ENCODE results near the gene VWA8. TPM values are rescaled to one million over a fixed set of nuclear protein-coding genes. Genes with fewer than 3 reads are reported as not detected.

The VWA8 gene
- total and polyA plus RNA-seq, 2 of the 13 experiments (the other 11 are each of a cell fraction or from before 2014, with no cell fraction given): 9.1 to 17.3 TPM

DNA sequence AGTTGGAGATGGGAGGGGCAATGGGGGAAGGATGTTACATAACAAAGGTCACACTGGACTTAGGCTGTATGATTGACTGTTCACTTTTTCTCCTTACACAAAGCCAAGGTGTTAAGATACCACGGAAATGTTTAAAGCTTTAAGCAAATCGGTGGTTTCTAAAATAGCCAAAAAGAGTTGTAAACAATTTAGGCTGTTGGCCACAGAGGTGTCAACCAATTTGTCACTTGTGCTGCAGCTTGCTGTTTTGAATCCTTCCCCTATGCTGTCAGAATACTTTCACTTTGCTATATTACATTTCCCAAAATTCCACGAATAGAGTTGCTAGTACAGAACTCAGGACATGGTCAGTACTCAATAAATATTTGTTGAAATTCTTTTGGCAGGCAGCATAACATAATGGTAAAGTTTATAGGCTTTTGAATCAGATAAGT is 149.3 kb downstream of the VWA8 start (continued):
- TF ChIP-seq, protein P1, sequence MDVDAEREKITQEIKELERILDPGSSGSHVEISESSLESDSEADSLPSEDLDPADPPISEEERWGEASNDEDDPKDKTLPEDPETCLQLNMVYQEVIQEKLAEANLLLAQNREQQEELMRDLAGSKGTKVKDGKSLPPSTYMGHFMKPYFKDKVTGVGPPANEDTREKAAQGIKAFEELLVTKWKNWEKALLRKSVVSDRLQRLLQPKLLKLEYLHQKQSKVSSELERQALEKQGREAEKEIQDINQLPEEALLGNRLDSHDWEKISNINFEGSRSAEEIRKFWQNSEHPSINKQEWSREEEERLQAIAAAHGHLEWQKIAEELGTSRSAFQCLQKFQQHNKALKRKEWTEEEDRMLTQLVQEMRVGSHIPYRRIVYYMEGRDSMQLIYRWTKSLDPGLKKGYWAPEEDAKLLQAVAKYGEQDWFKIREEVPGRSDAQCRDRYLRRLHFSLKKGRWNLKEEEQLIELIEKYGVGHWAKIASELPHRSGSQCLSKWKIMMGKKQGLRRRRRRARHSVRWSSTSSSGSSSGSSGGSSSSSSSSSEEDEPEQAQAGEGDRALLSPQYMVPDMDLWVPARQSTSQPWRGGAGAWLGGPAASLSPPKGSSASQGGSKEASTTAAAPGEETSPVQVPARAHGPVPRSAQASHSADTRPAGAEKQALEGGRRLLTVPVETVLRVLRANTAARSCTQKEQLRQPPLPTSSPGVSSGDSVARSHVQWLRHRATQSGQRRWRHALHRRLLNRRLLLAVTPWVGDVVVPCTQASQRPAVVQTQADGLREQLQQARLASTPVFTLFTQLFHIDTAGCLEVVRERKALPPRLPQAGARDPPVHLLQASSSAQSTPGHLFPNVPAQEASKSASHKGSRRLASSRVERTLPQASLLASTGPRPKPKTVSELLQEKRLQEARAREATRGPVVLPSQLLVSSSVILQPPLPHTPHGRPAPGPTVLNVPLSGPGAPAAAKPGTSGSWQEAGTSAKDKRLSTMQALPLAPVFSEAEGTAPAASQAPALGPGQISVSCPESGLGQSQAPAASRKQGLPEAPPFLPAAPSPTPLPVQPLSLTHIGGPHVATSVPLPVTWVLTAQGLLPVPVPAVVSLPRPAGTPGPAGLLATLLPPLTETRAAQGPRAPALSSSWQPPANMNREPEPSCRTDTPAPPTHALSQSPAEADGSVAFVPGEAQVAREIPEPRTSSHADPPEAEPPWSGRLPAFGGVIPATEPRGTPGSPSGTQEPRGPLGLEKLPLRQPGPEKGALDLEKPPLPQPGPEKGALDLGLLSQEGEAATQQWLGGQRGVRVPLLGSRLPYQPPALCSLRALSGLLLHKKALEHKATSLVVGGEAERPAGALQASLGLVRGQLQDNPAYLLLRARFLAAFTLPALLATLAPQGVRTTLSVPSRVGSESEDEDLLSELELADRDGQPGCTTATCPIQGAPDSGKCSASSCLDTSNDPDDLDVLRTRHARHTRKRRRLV (CRISPR knock-in tag; IDR thresholded peaks at IDR 0.05): no peak
- TF ChIP-seq ZNF354B (CRISPR knock-in tag; IDR thresholded peaks at IDR 0.05) (no peak), SATB2 (CRISPR knock-in tag; IDR thresholded peaks at IDR 0.05) (no peak), ZBTB7B (CRISPR knock-in tag; IDR thresholded peaks at IDR 0.05) (no peak), DNMT1 (CRISPR knock-in tag; IDR thresholded peaks at IDR 0.05) (no peak), ZNF614 (CRISPR knock-in tag; IDR thresholded peaks at IDR 0.05; ENCODE audit: borderline replicate concordance) (no peak)
- TF ChIP-seq, protein P2, sequence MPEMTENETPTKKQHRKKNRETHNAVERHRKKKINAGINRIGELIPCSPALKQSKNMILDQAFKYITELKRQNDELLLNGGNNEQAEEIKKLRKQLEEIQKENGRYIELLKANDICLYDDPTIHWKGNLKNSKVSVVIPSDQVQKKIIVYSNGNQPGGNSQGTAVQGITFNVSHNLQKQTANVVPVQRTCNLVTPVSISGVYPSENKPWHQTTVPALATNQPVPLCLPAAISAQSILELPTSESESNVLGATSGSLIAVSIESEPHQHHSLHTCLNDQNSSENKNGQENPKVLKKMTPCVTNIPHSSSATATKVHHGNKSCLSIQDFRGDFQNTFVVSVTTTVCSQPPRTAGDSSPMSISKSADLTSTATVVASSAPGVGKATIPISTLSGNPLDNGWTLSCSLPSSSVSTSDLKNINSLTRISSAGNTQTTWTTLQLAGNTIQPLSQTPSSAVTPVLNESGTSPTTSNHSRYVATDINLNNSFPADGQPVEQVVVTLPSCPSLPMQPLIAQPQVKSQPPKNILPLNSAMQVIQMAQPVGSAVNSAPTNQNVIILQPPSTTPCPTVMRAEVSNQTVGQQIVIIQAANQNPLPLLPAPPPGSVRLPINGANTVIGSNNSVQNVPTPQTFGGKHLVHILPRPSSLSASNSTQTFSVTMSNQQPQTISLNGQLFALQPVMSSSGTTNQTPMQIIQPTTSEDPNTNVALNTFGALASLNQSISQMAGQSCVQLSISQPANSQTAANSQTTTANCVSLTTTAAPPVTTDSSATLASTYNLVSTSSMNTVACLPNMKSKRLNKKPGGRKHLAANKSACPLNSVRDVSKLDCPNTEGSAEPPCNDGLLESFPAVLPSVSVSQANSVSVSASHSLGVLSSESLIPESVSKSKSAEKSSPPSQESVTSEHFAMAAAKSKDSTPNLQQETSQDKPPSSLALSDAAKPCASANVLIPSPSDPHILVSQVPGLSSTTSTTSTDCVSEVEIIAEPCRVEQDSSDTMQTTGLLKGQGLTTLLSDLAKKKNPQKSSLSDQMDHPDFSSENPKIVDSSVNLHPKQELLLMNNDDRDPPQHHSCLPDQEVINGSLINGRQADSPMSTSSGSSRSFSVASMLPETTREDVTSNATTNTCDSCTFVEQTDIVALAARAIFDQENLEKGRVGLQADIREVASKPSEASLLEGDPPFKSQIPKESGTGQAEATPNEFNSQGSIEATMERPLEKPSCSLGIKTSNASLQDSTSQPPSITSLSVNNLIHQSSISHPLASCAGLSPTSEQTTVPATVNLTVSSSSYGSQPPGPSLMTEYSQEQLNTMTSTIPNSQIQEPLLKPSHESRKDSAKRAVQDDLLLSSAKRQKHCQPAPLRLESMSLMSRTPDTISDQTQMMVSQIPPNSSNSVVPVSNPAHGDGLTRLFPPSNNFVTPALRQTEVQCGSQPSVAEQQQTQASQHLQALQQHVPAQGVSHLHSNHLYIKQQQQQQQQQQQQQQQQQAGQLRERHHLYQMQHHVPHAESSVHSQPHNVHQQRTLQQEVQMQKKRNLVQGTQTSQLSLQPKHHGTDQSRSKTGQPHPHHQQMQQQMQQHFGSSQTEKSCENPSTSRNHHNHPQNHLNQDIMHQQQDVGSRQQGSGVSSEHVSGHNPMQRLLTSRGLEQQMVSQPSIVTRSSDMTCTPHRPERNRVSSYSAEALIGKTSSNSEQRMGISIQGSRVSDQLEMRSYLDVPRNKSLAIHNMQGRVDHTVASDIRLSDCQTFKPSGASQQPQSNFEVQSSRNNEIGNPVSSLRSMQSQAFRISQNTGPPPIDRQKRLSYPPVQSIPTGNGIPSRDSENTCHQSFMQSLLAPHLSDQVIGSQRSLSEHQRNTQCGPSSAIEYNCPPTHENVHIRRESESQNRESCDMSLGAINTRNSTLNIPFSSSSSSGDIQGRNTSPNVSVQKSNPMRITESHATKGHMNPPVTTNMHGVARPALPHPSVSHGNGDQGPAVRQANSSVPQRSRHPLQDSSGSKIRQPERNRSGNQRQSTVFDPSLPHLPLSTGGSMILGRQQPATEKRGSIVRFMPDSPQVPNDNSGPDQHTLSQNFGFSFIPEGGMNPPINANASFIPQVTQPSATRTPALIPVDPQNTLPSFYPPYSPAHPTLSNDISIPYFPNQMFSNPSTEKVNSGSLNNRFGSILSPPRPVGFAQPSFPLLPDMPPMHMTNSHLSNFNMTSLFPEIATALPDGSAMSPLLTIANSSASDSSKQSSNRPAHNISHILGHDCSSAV (CRISPR knock-in tag; IDR thresholded peaks at IDR 0.05; ENCODE audit: borderline replicate concordance): no peak
- TF ChIP-seq, protein P3, sequence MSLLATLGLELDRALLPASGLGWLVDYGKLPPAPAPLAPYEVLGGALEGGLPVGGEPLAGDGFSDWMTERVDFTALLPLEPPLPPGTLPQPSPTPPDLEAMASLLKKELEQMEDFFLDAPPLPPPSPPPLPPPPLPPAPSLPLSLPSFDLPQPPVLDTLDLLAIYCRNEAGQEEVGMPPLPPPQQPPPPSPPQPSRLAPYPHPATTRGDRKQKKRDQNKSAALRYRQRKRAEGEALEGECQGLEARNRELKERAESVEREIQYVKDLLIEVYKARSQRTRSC (CRISPR knock-in tag; IDR thresholded peaks at IDR 0.05; ENCODE audit: low read depth): no peak
